Osteocyte (in vitro differentiated cells): ENCODE results near the gene ZNF394. TPM values are rescaled to one million over a fixed set of nuclear protein-coding genes. Genes with fewer than 3 reads are reported as not detected.
A peak's percentile ranks its signal among the peaks of the same experiment; 100 is the strongest.

Source experiments
- DNase-seq: peaks from one replicate; pipeline ENCODE4 v3.0.0; 2021; ENCODE audit warnings: mixed read lengths; ENCODE audit not compliant: unreplicated experiment; ENCODE audit errors: extremely low spot score
- H3K27ac Mint-ChIP-seq: one replicate; pipeline ENCODE4 v1.8.0; 2021; ENCODE audit warnings: mild to moderate bottlenecking, mixed read lengths; ENCODE audit not compliant: unreplicated experiment
- H3K27me3 Mint-ChIP-seq: one replicate; pipeline ENCODE4 v1.8.0; 2021; ENCODE audit warnings: mixed read lengths; ENCODE audit not compliant: unreplicated experiment
- H3K36me3 Mint-ChIP-seq: one replicate; pipeline ENCODE4 v1.8.0; 2021; ENCODE audit warnings: mixed read lengths; ENCODE audit not compliant: unreplicated experiment
- H3K4me1 Mint-ChIP-seq: one replicate; pipeline ENCODE4 v1.8.0; 2021; ENCODE audit warnings: mixed read lengths; ENCODE audit not compliant: unreplicated experiment
- H3K4me3 Mint-ChIP-seq: one replicate; pipeline ENCODE4 v1.8.0; 2021; ENCODE audit warnings: mild to moderate bottlenecking, moderate library complexity, mixed read lengths; ENCODE audit not compliant: unreplicated experiment
- H3K9me3 Mint-ChIP-seq: one replicate; pipeline ENCODE4 v1.8.0; 2021; ENCODE audit warnings: mixed read lengths; ENCODE audit not compliant: unreplicated experiment
- CTCF ChIP-seq: fragments of 200-600 bp; sonication (generic); IDR thresholded peaks from 2 replicates; pipeline ENCODE4 v1.5.0; 2021; ENCODE audit warnings: antibody characterized with exemption, mild to moderate bottlenecking, moderate library complexity
- total RNA-seq: library from RNA; stranded (reverse); gene quantifications from 2 replicates; pipeline ENCODE4 v1.2.1, GENCODE V29; 2021

The ZNF394 gene
- total RNA-seq, 1 donor from 2014 or later: 24.4 TPM

DNA sequence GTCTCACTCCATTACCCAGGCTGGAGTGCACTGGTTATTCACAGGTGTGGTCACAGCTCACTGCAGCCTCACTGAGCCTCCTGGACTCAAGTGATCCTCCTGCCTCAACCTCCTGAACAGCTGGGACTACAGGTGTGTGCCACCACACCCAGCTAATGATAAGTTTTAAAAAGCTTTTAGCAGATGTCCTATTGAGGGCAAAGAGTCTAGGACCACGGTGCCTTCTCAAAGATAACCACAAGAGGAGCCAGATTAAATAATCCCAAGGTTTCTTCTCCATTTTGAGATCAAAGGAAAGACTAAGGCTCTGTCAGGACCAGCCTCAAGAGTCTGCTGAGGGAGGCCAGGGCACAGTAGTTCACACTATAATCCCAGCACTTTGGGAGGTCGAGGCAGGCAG is 38.9 kb downstream of the ZNF394 start:
- H3K4me1 Mint-ChIP-seq: peaks cover 18% of the 10 kb centered on the region
- no peak overlapping the region for H3K27ac Mint-ChIP-seq
- peaks cover 18% of the 10 kb centered on the region for H3K36me3 Mint-ChIP-seq
- no peak for DNase-seq
- H3K4me3 Mint-ChIP-seq: no peak overlapping the region
- no peak for TF ChIP-seq CTCF
- H3K27me3 Mint-ChIP-seq: no peaks in the 10 kb centered on the region
- H3K9me3 Mint-ChIP-seq: no peaks in the 10 kb centered on the region

GRCh38 chr7:99460651-99461050 is 39.4 kb downstream of the ZNF394 start:
- no peak for DNase-seq
- no peak for TF ChIP-seq CTCF
- Mint-ChIP-seq H3K4me3 (no peak overlapping the region), H3K4me1 (peaks cover 14% of the 10 kb centered on the region), H3K9me3 (no peaks in the 10 kb centered on the region), H3K27ac (no peak overlapping the region), H3K27me3 (no peaks in the 10 kb centered on the region), H3K36me3 (peaks cover 18% of the 10 kb centered on the region)

GRCh38 chr7:99459087-99459486 is 41.0 kb downstream of the ZNF394 start:
- no peak overlapping the region for H3K27ac Mint-ChIP-seq
- no peak overlapping the region for H3K4me3 Mint-ChIP-seq
- peaks cover 23% of the 10 kb centered on the region for H3K36me3 Mint-ChIP-seq
- peaks cover 3% of the 10 kb centered on the region for H3K4me1 Mint-ChIP-seq
- no peak for DNase-seq
- no peaks in the 10 kb centered on the region for H3K9me3 Mint-ChIP-seq
- peak; percentile 27 for TF ChIP-seq CTCF
- H3K27me3 Mint-ChIP-seq: no peaks in the 10 kb centered on the region

- TF ChIP-seq CTCF: no peak
- H3K27me3 Mint-ChIP-seq: no peaks in the 10 kb centered on the region
- no peak overlapping the region for H3K27ac Mint-ChIP-seq
- no peaks in the 10 kb centered on the region for H3K4me1 Mint-ChIP-seq
- H3K36me3 Mint-ChIP-seq: peaks cover 25% of the 10 kb centered on the region
- no peaks in the 10 kb centered on the region for H3K9me3 Mint-ChIP-seq
- no peak for DNase-seq
- H3K4me3 Mint-ChIP-seq: no peak overlapping the region
Measured at GRCh38 chr7:99457650-99458493, 42.2 kb downstream of the ZNF394 start.

GRCh38 chr7:99457050-99457649 is 42.9 kb downstream of the ZNF394 start:
- no peak for TF ChIP-seq CTCF
- H3K9me3 Mint-ChIP-seq: no peaks in the 10 kb centered on the region
- no peaks in the 10 kb centered on the region for H3K27me3 Mint-ChIP-seq
- H3K4me1 Mint-ChIP-seq: no peaks in the 10 kb centered on the region
- DNase-seq: no peak
- peaks cover 25% of the 10 kb centered on the region for H3K36me3 Mint-ChIP-seq
- no peak overlapping the region for H3K27ac Mint-ChIP-seq
- H3K4me3 Mint-ChIP-seq: no peak overlapping the region
